GM11168 (cell line): ENCODE measurements around the gene STK32B.

Experiments used
- in situ Hi-C: fragments of 300-500 bp; cut with MboI; formaldehyde crosslinking; loops from one replicate; pipeline ENCODE4 v1.12.0; 2022; ENCODE audit warnings: low sequenced_read_pairs; ENCODE audit not compliant: unreplicated experiment

Gene STK32B

DNA sequence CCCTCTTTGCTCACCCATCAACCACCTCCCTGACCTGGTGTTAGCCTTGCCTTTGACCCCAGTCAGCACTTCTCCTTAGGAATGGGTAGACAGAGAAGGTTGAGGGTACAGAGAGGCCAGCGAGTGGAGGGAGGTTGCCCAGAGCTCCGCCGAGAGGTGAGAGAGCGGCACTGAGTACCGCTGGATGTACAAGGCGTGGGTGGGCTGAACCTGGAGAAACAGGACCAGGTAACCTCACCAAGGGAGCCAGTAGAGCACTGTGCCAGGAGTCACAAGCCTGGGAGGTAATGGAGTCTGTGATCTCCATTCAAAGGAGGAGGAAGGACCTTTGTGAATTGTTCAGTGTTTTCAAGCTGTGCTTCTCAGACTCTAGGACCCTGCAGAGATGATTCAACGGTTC is 400.9 kb downstream of the STK32B start:
- in situ Hi-C loops, result no loop called here

DNA sequence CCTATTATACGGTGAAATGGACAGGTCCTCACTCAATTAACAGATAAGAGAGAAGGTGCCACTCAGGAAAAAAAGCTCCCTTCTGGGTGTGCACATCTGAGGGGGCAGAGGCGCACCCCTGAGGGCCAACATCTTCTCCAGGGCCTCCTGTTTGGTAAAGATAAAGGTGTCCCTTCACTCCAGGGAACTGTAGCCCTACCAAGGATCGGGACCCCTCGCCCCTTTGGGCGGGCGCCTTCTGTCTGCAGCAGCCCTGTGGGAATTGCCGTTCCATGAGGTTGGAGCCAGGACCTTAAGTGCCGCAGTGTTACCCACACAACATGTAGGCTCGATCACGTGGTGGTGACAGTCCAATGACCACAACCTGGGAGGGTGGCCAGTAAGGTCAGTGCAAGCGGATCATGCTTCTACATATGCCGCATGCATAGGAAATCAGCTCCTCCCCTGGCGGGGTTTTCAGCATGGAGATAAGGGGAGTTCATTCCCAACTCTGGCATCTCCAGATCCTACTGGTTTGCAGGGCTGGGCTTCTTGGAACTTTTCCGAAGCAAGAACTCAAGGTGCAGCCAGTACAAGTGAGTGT is 403.8 kb downstream of the STK32B start:
- in situ Hi-C loops, result no loop called here

DNA sequence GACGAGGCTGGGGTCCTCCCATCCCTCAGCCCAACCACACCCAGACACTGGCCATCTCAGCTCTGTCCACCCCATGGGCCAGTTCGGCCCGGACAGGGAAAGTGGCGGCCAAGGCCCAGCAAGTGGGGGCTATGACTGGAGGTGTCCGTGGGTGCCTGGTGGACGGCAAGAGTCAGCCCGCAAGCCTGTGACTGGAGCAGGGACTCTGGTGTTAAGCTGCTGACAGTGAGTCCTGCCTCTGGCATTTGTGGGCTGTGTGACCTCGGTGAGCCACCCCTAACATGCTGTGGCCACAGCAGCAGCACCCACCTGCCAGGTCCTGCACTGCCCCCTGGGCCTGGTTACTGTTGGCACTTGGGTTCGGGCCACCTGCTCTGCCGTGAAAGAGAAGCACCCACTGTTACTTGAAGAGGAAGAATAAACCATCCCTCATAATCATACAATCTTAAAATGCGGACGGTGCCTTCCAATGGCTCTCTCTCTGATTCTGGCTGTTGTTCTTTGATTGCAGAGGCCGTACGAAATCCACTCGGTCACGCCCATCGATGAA is 405.1 kb downstream of the STK32B start:
- in situ Hi-C loops, result no loop called here

DNA sequence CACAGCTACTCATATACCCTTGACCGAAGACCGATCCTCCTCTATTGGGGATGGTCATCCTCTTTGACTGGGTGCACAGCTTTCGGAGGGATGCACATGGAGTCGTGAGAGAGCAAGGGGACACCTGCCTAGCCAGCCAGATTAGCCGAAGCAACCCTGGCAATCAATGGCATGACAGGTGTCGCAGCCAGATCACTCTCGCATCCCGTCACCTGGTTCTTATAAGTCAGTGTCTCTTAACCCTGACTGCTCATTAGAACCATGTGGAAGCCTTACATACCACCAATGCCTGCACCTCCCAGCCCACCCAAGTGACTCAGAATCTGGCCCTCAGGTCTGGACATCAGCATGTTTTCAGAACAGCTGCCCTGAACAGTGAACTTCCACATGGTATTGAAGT is 407.4 kb downstream of the STK32B start:
- in situ Hi-C loops, result no loop called here

DNA sequence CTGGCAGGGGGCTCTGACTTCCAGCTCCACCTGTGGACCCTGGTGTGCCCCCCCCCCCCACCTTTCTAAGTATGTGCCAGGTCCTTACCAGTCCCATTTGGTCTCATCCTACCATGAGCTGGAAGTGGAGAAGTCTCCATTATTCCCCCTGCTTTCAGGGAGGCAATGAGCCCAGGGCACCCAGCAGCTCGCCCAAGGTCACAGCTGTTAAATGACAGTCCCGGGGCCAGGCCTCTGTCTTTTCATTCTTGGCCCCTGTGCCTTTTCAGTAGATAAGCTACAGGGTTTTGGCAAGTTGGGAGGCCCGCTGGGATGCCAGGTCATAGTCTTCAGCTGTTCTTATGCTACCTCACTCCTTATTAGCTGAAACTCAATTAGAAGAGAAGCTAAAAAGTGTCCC is 408.0 kb downstream of the STK32B start:
- in situ Hi-C loops, result no loop called here

DNA sequence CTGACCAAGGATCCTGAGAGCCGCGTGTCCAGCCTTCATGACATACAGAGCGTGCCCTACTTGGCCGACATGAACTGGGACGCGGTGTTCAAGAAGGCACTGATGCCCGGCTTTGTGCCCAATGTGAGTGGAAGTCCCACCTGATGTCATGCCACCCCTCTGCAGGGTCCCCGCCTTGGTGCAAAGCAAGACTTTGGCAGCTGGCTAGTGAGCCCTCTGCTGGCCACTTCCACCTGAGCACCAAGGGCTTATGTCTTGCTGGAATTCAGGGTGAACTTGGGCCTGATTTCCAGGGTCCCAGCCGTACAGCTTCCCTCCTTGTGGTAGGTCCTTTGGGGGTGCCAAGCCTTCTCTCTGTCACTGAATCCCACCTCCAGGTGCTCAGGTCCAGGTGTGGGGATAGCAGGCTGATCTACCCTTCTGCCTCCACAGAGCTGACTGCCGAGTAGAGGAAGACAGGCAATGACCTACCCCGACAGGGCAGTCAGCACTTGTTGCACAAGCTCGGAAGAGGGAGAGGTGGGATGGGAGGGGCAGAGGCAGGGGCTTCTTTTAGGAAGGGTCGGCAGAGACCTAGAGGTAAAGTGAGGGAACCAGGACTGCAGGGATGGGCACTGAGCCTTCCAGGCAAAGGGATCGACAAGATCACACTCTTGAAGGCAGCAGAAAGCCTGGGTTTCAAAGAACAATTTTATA is 409.0 kb downstream of the STK32B start:
- in situ Hi-C loops, result no loop called here

DNA sequence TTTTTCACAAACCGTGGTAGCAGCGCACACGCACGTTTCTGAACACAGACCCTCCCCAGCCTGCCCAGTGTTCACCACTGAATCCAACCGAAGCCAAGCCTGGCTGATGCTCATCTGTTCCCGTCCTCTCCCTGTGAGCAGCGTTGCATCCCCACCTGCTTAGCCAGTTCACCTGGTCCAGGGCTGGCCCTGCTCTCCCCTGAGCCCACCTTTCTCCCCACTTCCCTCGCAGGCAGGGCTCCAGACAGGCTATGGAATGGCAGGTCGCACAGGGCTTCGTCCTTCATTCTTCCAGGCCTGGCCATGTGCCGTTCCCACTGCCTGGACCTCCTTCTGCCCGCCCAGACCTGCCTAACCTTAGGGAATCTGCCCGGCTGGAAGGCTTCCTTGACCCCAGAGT is 410.2 kb downstream of the STK32B start:
- in situ Hi-C loops, result no loop called here

DNA sequence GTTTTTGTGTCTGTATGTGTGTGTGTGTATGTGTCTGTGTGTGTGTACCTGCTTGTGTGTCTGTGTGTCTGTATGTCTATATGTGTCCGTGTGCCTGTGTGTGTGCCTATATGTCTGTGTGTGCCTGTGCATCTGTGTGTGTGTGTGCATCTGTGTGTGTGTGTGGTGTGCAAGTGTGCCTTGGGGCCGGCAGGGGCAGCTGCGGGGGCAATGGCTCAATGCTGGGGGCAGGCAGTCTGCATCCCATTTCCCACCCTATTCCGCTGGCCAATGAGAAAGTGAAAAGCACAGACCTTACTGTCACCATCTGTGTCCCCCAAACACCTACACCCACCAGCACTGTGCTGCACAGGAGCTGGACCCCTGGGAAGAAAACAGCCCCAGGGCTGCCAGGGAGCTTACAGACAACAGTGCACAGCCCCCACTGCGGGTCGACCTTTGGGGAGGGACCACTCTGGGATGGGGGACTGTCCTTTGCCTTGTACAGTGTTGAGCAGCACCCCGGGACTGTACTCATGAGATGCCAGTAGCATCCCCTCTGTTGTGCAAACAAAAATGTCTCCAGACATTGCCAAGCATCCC is 411.1 kb downstream of the STK32B start:
- in situ Hi-C loops, result no loop called here

DNA sequence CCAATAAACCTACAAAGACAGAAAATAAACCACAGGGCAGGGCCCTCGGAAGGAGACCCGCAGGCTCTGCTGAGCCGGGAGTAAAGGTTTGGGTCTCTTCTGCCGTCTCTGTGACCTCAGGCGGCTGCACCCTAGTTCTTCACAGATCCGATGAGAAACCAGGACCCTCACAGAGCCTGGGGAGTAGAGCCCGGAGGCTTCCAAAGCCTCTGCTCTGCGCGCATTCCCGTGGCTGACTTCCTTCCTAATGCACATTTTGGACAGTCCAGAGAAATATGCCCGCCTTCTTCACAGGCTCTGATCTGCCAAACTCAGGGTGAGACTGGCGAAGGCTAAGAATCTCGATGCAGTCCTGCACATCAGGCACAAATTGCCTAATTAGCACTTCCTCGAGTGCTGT is 411.6 kb downstream of the STK32B start:
- in situ Hi-C loops, result no loop called here

DNA sequence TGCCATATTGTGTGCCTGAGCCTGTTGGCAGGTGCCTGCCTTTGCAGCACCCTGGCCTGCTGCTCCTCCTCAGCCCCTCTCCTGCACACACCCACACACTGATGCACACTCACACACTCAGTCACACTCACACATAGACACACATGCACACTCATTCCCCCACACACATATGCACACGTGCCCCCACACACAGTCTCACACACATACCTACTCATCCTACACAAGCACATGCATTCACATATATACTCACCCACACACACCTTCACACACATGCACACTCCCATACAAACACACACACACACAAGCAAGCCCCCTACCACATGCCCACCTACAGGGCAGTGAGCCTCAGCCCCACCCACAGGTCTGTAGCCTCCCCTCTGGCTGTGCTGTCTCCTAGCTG is 412.1 kb downstream of the STK32B start:
- in situ Hi-C loops, result no loop called here

DNA sequence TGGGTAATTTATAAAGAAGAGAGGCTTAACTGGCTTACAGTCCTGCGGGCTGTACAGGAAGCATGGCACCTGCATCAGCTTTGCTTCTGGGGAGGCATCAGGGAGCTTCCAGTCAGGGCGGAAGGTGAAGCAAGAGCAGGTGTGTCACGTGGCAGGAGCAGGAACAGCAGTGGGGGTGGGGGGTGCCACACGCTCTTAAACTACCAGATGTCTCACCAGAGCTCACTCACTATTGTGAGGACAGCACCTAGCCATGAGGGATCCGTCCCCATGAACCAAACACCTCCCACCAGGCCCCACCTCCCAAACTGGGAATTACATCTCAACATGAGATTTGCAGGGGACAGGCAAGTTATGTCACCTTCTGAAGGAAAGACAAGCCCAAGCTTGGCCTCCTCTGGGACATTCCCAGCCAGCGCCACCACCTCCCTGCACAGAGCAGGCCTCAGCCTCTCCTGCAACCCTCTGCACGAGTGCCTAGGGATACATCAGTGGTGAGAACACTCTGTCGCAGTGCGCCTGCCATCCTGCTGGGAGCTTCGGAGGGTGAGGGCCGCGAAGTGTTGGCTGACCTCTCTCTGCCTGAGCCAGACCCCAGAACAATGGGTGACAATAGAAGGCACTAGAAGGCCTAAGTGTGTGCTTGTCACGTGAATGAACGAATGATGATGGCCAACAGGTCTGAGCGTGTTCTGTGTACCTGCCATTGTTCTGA is 412.8 kb downstream of the STK32B start:
- in situ Hi-C loops, result no loop called here

DNA sequence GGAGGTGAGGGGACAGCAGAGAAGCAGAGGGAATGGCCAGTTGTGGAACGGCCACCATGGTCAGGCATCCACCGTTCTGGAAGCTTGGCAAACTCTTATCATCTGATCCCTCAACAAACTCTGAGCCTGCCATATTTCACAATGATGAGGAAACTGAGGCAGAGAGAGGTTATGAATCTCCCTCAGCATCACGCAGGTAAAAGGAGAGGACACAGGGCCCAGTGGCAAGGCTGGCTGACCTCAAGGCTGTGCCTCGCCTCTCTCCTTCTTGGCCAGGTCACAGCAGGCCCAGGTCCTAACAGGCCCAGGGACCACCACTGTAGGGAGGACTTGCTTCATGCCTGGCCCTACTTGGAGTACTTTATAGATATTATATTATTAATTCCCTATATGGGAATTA is 414.2 kb downstream of the STK32B start:
- in situ Hi-C loops, result no loop called here

DNA sequence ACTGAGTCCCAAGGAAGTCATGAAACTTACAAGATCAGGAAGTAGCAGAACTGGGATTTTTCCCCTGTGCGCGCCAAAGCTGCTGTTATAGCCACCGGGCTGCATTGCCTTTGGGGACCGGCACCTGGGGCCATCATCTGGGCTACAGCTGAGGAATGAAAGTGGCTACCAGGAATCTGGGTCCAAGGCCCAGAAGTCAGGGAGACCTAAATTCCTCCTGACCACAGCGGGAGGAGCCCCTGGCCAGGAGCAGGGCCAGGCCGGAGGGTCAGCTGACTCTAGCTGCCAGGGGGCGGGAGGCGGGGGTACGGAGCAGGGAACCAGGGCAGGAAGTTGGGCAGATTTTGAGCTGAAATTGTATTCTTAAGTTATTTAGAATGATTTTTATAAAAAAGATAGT is 414.7 kb downstream of the STK32B start:
- in situ Hi-C loops, result no loop called here

DNA sequence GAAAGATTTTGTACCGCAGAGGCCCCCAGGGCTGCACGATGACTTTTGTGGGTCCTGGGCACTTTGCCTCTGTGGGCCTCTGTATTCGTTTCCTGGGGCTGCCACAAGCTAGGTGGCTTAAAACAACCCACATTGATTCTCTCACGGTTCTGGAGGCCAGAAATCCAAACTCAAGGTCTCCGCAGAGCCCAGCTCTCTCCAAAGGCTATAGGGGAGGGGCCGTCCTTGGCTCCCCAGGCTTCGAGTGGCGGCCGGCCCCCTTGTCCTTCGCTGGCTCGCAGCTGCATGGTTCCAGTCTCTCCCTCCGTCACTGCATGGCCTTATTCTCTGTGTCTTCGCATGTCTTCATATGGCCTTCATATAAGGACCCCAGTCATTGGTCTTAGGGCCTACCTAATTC is 415.8 kb downstream of the STK32B start:
- in situ Hi-C loops, result no loop called here

DNA sequence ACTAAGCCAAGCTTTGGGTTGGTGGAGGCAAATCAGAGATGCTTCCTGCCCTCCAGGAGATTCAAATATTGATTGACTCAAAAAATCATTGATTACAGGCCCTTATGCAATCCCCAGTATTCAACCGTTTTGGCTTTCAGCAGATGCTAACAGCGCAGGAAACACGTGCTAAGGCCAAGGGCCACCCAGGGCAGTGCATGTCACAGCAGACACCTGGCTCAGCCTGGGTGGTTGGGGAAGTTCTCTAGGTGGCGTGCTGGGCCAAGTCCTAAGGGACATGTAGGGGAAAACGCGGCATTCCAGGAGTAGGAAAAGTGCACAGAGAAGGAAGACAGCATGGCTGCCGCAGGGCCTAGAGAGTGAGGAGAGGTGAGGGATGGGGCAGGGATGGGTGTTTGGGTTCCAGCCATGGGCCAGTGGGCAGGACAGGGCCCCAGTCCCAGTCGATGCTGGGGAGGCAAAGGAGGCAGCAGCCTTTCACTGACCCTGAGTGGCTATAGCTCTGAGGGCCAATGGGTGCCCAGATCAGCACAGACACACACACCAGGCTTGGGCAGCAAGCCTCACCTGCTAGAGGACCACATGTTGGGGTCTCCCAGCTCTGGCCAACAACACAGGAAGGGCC is 418.0 kb downstream of the STK32B start:
- in situ Hi-C loops, result no loop called here

DNA sequence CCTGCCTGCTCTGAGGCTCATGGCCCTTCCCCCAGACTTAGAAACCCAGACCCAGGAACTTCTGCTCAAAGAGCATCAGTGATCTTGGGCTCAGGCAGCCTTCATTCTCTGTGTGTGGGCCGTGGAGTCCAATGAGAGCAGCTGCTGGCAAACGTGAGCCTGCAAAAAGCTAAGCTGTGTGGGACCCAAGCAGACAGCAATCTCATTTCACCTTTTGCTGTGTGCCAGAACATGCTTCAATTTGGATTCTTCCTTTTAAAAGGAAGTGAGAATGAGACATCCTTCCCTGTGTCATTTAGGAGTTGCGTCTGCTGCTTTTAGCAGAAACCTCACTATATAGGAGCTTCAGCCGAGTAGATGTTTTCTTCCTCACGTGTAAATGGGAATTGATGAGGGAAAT is 418.6 kb downstream of the STK32B start:
- in situ Hi-C loops, result no loop called here

DNA sequence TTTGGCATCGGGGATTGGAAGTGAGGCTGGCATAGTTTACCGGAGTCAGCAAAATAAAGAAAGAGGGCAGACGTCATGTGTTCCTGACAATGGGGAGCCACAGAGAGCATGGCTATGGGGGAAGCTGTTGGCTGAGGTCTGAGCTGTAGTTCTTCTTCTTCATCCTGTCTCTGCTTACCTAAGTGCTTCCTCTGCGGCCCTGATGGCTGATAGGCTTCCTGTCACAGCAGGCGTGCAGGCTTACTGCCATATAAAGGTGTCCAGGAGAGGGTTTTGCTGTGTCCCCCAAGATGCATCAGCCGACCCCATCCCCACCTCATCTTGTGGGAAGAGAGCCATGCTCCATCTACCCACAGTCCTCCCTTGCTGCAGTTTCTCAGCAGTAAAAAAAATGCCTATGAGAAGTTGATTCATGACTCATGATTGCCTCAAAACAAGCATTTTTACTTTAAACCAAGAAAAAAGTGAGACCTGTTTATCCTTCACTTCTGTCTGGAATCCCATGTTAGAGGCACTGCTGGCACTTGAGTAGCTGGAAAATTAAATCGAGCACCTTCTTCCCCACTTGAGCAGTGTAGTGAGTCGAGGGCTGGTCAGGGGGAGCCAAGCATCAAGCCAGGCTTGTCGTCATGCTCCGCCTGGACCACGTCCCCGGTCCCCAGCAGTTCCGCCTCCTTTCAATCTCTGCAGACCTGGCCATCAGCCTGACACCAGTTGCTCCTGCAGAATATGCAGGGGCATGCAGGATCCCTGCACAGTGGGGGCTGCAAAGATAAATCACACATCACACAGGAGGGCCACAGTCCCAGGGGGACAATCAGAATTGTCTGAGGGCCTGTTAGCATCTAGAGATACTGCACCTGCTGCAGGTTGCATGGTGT is 419.3 kb downstream of the STK32B start:
- in situ Hi-C loops, result no loop called here

DNA sequence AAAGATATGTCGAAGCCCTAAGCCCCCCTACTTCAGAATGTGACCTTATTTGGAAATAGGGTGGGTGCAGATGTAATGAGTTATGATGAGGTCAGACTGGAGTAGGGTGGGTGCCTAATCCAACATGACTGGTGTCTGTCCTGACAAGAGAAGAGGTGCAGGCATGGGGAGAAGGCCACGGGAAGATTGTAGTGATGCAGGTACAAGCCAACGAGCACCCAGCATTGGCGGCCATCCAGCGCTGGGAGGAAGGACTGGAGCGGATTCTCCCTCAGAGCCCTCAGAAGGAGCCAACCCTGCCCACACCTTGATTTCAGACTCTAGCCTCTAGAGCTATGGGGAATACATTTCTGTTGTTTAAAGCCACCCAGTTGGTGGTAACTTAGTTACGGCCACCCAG is 419.9 kb downstream of the STK32B start:
- in situ Hi-C loops, result no loop called here

DNA sequence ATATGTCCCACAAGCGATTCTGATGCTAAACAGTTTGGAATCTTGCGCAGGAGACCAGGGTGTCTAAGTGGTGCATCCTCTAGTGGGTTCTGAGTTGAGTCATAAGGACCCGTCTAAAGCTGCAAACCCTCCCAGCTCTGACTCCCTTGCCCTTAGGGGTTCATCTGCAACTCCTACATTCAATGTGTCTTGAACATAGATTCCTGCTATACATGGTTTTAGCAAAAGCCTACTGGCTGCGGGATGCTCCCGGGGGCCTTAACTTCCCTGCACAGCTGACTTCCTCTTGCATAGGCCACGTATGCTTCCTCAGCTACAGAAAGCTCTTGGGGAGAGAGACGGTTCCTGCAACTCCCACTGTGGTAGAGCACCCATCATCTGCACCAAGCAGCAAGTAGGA is 420.4 kb downstream of the STK32B start:
- in situ Hi-C loops, result no loop called here

DNA sequence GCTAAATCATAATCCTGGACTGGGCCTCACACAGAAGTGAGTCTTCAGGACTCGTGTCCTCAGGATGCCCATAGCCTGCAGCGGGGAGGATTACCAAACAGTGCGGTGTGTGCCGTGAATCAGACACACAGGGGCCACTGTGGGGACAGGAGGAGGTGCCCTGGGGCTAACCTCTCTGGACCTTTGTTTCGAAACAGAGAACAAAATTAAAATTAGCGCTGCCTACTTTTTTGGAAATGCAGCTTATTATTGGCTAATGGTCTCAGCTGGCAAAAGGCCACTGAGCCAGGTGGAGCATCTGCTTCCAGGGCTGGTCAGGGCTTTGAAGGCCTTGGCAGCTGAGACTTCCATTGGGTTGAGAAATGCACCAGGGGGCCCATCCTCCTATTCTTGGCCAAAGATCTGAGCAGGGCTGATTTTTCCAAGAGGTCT is 420.9 kb downstream of the STK32B start:
- in situ Hi-C loops, result no loop called here
